Hepatocyte (in vitro differentiated cells): Measurements from ENCODE around the gene CRMP1. TPM values are rescaled to one million over a fixed set of nuclear protein-coding genes. Genes with fewer than 3 reads are reported as not detected.

ENCODE experiments used
- DNase-seq: peaks from one replicate; pipeline ENCODE4 v3.0.0-alpha.2; 2016; ENCODE audit warnings: low spot score
- H2AFZ ChIP-seq: fragments of 200-600 bp; sonication (generic); 2 replicates; pipeline ENCODE4 v1.6.0; 2016; ENCODE audit warnings: antibody characterized with exemption, mild to moderate bottlenecking
- H3K27ac ChIP-seq: fragments of 200-600 bp; sonication (generic); 2 replicates; pipeline ENCODE4 v1.5.1; 2016; ENCODE audit warnings: mild to moderate bottlenecking
- H3K27me3 ChIP-seq: fragments of 200-600 bp; sonication (generic); 2 replicates; pipeline ENCODE4 v1.6.1; 2016
- H3K36me3 ChIP-seq: fragments of 200-600 bp; sonication (generic); replicated peaks from 2 replicates; pipeline ENCODE4 v1.5.1; 2016; ENCODE audit warnings: low read depth; ENCODE audit not compliant: insufficient read depth
- H3K4me1 ChIP-seq: fragments of 200-600 bp; sonication (generic); 2 replicates; pipeline ENCODE4 v1.5.1; 2016; ENCODE audit warnings: mild to moderate bottlenecking, moderate library complexity; ENCODE audit not compliant: insufficient read depth
- H3K4me2 ChIP-seq: fragments of 200-600 bp; sonication (generic); 2 replicates; pipeline ENCODE4 v1.6.0; 2016
- H3K4me3 ChIP-seq: fragments of 200-600 bp; sonication (generic); 2 replicates; pipeline ENCODE4 v1.5.1; 2016; ENCODE audit warnings: mild to moderate bottlenecking
- H3K79me2 ChIP-seq: fragments of 200-600 bp; sonication (generic); 2 replicates; pipeline ENCODE4 v1.6.0; 2017; ENCODE audit warnings: mild to moderate bottlenecking
- H3K9me2 ChIP-seq: fragments of 200-600 bp; sonication (generic); replicated peaks from 2 replicates; pipeline ENCODE4 v1.6.0; 2017; ENCODE audit warnings: mild to moderate bottlenecking; ENCODE audit not compliant: insufficient read depth
- H3K9me3 ChIP-seq: fragments of 200-600 bp; sonication (generic); 2 replicates; pipeline ENCODE4 v1.5.1; 2016; ENCODE audit warnings: low read depth, mild to moderate bottlenecking
- H4K20me1 ChIP-seq: fragments of 200-600 bp; sonication (generic); 2 replicates; pipeline ENCODE4 v1.6.0; 2016; ENCODE audit warnings: mild to moderate bottlenecking; ENCODE audit not compliant: insufficient read depth, poor library complexity, severe bottlenecking
- CTCF ChIP-seq: fragments of 200-600 bp; sonication (generic); IDR thresholded peaks from 2 replicates; pipeline ENCODE4 v1.5.1; 2016; ENCODE audit warnings: antibody characterized with exemption, mild to moderate bottlenecking; ENCODE audit not compliant: poor library complexity
- EZH2 ChIP-seq: fragments of 200-600 bp; sonication (generic); IDR thresholded peaks from 2 replicates; pipeline ENCODE4 v1.6.1; 2016; ENCODE audit warnings: antibody characterized with exemption, mild to moderate bottlenecking, borderline replicate concordance
- EZH2phosphoT487 ChIP-seq: fragments of 200-600 bp; sonication (generic); IDR thresholded peaks from one replicate; pipeline ENCODE4 v1.6.1; 2018; ENCODE audit warnings: antibody characterized with exemption, mild to moderate bottlenecking, low read depth, moderate library complexity; ENCODE audit not compliant: unreplicated experiment, severe bottlenecking
- WGBS: methylation state at CpG from one replicate; pipeline ENCODE4 v1.1.6; 2016; ENCODE audit warnings: low lambda C conversion rate; ENCODE audit errors: missing lambda C conversion rate; 5-methylcytosine and 5-hydroxymethylcytosine counted together
- polyA plus RNA-seq: library from polyadenylated mRNA; unstranded; fragments of >200 nt; fragmentation: Nextera tagmentation; extraction: Ambion mirVana; gene quantifications from 2 replicates; pipeline ENCODE4 v1.2.1, GENCODE V29; 2016
- total RNA-seq: library from RNA; depleted of rRNA; stranded (reverse); fragments of >200 nt; gene quantifications from 2 replicates; pipeline ENCODE4 v1.2.3, GENCODE V29; 2014

Gene CRMP1
- total and polyA plus RNA-seq, 2 experiments from 2014 or later: 12.5 to 12.9 TPM

- 2% methylated on average over 52 of the region's 100 CpGs for WGBS
- Histone ChIP-seq H3K79me2 (no peaks in the 10 kb centered on the region), H3K27ac (no peak overlapping the region), H4K20me1 (no peaks in the 10 kb centered on the region), H3K4me3 (no peak overlapping the region), H3K4me2 (peak overlapping the region; percentile 71), H3K4me1 (peaks cover 4% of the 10 kb centered on the region), H2AFZ (no peak overlapping the region), H3K27me3 (peaks cover 87% of the 10 kb centered on the region), H3K9me2 (no peaks in the 10 kb centered on the region), H3K36me3 (no peaks in the 10 kb centered on the region), H3K9me3 (no peaks in the 10 kb centered on the region)
- TF ChIP-seq EZH2phosphoT487 (peak; percentile 61), EZH2 (peak; percentile 83), CTCF (no peak)
- no peak for DNase-seq
Measured at GRCh38 chr4:5892323-5893003, 423 bp downstream of the CRMP1 start.

GRCh38 chr4:5891563-5892322 is 1.1 kb downstream of the CRMP1 start:
- Histone ChIP-seq H2AFZ (no peak overlapping the region), H3K9me2 (no peaks in the 10 kb centered on the region), H3K27me3 (peaks cover 87% of the 10 kb centered on the region), H3K79me2 (no peaks in the 10 kb centered on the region), H4K20me1 (no peaks in the 10 kb centered on the region), H3K36me3 (no peaks in the 10 kb centered on the region), H3K9me3 (no peaks in the 10 kb centered on the region), H3K4me1 (peaks cover 4% of the 10 kb centered on the region), H3K27ac (no peak overlapping the region), H3K4me2 (no peak overlapping the region), H3K4me3 (no peak overlapping the region)
- 29% methylated on average over 34 of the region's 34 CpGs for WGBS
- TF ChIP-seq EZH2: peak; percentile 0
- TF ChIP-seq EZH2phosphoT487: no peak
- no peak for DNase-seq

GRCh38 chr4:5890063-5890727 is 2.7 kb downstream of the CRMP1 start:
- Histone ChIP-seq H2AFZ (no peak overlapping the region), H3K27me3 (peaks cover 87% of the 10 kb centered on the region), H4K20me1 (no peaks in the 10 kb centered on the region), H3K9me2 (no peaks in the 10 kb centered on the region), H3K36me3 (no peaks in the 10 kb centered on the region), H3K4me1 (peaks cover 4% of the 10 kb centered on the region), H3K27ac (no peak overlapping the region), H3K4me2 (peak overlapping the region; percentile 72), H3K4me3 (no peak overlapping the region), H3K9me3 (no peaks in the 10 kb centered on the region), H3K79me2 (no peaks in the 10 kb centered on the region)
- DNase-seq: peak; percentile 65
- 1% methylated on average over 36 of the region's 41 CpGs for WGBS
- TF ChIP-seq EZH2phosphoT487: no peak
- TF ChIP-seq EZH2: peak; percentile 25

GRCh38 chr4:5889002-5889696 is 3.7 kb downstream of the CRMP1 start:
- 35% methylated on average over 8 of the region's 8 CpGs for WGBS
- no peak for DNase-seq
- Histone ChIP-seq H3K27me3 (peaks cover 83% of the 10 kb centered on the region), H4K20me1 (no peaks in the 10 kb centered on the region), H3K9me2 (no peaks in the 10 kb centered on the region), H3K4me2 (peak overlapping the region; percentile 80), H2AFZ (no peak overlapping the region), H3K79me2 (no peaks in the 10 kb centered on the region), H3K36me3 (no peaks in the 10 kb centered on the region), H3K4me1 (peaks cover 4% of the 10 kb centered on the region), H3K9me3 (no peaks in the 10 kb centered on the region), H3K4me3 (no peak overlapping the region), H3K27ac (no peak overlapping the region)
- TF ChIP-seq CTCF (no peak), EZH2 (no peak)
